ENCODE data around the gene SYNDIG1. TPM values are rescaled to one million over a fixed set of nuclear protein-coding genes. Genes with fewer than 3 reads are reported as not detected.
A peak's percentile ranks its signal among the peaks of the same experiment; 100 is the strongest.

Gene SYNDIG1
- total and polyA plus RNA-seq, 2 of the 4 experiments (the other 2 are of a cell fraction), result not detected

DNA sequence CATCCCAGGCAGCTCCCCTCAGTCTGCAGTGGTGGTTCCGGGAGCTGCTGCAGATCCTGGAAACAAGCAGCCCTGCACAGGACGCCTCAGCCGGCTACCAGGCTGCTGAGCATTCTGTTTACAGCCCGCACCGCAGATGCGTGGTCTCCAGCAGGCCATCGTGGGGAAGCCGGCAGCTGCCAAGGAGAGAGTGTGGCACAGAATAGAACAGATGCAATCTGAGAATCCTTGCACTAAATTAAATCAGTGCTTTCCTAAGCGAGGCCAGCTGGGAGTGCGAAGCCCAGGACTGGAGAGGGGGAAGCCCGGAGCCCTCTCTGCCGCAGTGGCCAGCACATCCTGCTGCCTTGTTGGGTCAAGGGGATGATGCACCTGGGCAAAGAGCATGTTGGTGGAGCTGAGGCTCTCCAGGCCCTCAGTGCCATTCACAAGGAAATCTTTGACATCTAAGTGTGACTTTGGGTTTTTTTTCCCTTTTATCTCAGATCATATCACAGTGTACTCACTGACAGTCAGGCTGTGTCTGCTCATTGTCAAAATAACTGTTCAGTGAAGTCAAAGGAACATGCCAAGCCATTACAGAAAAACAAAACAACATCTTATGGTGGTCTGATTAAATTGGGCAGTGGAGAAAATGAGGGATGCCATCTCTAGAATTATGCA is 118.1 kb downstream of the SYNDIG1 start:
- no peaks in the 10 kb centered on the region for H3K79me1 ChIP-seq (ENCODE audit: low read depth in 1 of 2, low read length in 2 of 2)
- WGBS, 2 experiments (ENCODE audit: extremely low coverage in 2 of 2, insufficient read length in 1 of 2), result 20% methylated on average over 1 of the region's 12 CpGs; no CpG with 5 or more reads in 1 of the 2 experiments
- intact Hi-C loops (cut with micrococcal nuclease), result no loop called here
- H2AK5ac ChIP-seq (ENCODE audit: low read depth, low read length), result no peak overlapping the region
- no peaks in the 10 kb centered on the region for H3K9me1 ChIP-seq (ENCODE audit: insufficient read depth, low read length)
- H3K14ac ChIP-seq (replicated peaks; ENCODE audit: low read depth, low read length), result no peak overlapping the region
- no peak overlapping the region for H4K8ac ChIP-seq (ENCODE audit: low read depth in 2 of 2, low read length in 2 of 2)
- H2BK120ac ChIP-seq (ENCODE audit: low read depth, low read length), result no peak overlapping the region
- no peak overlapping the region for H3K27ac ChIP-seq (ENCODE audit: insufficient read depth, low read length)
- H2BK20ac ChIP-seq (ENCODE audit: low read depth, low read length), result no peak overlapping the region
- H4K91ac ChIP-seq (ENCODE audit: insufficient read depth, low read depth, low read length), result no peak overlapping the region
- ChIA-PET CTCF (no interaction called here), POLR2A (ENCODE audit: unreplicated experiment) (no interaction called here)
- H2BK15ac ChIP-seq (ENCODE audit: low read depth, low read length), result no peak overlapping the region
- dilution Hi-C loops (cut with HindIII; ENCODE audit: low sequenced_read_pairs, unreplicated experiment), result no loop called here
- H2BK5ac ChIP-seq (ENCODE audit: low read depth, low read length, poor library complexity, severe bottlenecking), result no peak overlapping the region
- no peak overlapping the region for H3K18ac ChIP-seq (ENCODE audit: low read depth, low read length)
- H3K36me3 ChIP-seq (ENCODE audit: control insufficient read depth, insufficient read depth, low read length), result no peaks in the 10 kb centered on the region
- H4K5ac ChIP-seq (ENCODE audit: low read depth, low read length), result no peak overlapping the region
- no peak overlapping the region for H3K4ac ChIP-seq (ENCODE audit: low read depth, low read length)
- BruUV-seq (replicated peaks), result no TSS peak
- H3K27me3 ChIP-seq (ENCODE audit: control insufficient read depth, insufficient read depth, low read length), result peaks cover 14% of the 10 kb centered on the region
- ATAC-seq (ENCODE audit: low read depth), result peak; percentile 29
- H3K9me3 ChIP-seq (ENCODE audit: control insufficient read depth, insufficient read depth, low read length), result no peaks in the 10 kb centered on the region
- TF ChIP-seq MAZ (IDR thresholded peaks at IDR 0.05; ENCODE audit: borderline replicate concordance, low read depth, low read length) (no peak), RFX5 (IDR thresholded peaks at IDR 0.05; ENCODE audit: low read depth, low read length) (no peak), MXI1 (IDR thresholded peaks at IDR 0.05; ENCODE audit: borderline replicate concordance, low read depth, low read length) (no peak), RAD21 (IDR thresholded peaks at IDR 0.05; ENCODE audit: low read length) (no peak), RCOR1 (IDR thresholded peaks at IDR 0.05; ENCODE audit: insufficient replicate concordance, low read length) (no peak), SMC3 (IDR thresholded peaks at IDR 0.05; ENCODE audit: low read depth, low read length) (no peak), CEBPB (IDR thresholded peaks at IDR 0.05; ENCODE audit: low read depth, low read length) (no peak), FOS (IDR thresholded peaks at IDR 0.05; ENCODE audit: low read depth, low read length) (no peak), MAFK (IDR thresholded peaks at IDR 0.05; ENCODE audit: low read depth, low read length) (no peak), BHLHE40 (IDR thresholded peaks at IDR 0.05; ENCODE audit: low read depth, low read length) (no peak), NFE2L2 (IDR thresholded peaks at IDR 0.05; ENCODE audit: low read depth, low read length) (no peak), POLR2A (IDR thresholded peaks at IDR 0.05; ENCODE audit: low read depth, low read length) (no peak), CHD1 (IDR thresholded peaks at IDR 0.05; ENCODE audit: low read depth, low read length) (no peak)
- TF ChIP-seq, protein P1, sequence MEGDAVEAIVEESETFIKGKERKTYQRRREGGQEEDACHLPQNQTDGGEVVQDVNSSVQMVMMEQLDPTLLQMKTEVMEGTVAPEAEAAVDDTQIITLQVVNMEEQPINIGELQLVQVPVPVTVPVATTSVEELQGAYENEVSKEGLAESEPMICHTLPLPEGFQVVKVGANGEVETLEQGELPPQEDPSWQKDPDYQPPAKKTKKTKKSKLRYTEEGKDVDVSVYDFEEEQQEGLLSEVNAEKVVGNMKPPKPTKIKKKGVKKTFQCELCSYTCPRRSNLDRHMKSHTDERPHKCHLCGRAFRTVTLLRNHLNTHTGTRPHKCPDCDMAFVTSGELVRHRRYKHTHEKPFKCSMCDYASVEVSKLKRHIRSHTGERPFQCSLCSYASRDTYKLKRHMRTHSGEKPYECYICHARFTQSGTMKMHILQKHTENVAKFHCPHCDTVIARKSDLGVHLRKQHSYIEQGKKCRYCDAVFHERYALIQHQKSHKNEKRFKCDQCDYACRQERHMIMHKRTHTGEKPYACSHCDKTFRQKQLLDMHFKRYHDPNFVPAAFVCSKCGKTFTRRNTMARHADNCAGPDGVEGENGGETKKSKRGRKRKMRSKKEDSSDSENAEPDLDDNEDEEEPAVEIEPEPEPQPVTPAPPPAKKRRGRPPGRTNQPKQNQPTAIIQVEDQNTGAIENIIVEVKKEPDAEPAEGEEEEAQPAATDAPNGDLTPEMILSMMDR (conservative IDR thresholded peaks at IDR 0.05; ENCODE audit: low read depth, low read length), result no peak
- TF ChIP-seq, protein P2, sequence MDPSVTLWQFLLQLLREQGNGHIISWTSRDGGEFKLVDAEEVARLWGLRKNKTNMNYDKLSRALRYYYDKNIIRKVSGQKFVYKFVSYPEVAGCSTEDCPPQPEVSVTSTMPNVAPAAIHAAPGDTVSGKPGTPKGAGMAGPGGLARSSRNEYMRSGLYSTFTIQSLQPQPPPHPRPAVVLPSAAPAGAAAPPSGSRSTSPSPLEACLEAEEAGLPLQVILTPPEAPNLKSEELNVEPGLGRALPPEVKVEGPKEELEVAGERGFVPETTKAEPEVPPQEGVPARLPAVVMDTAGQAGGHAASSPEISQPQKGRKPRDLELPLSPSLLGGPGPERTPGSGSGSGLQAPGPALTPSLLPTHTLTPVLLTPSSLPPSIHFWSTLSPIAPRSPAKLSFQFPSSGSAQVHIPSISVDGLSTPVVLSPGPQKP (IDR thresholded peaks at IDR 0.05; ENCODE audit: borderline replicate concordance, low read depth, low read length), result no peak
- TF ChIP-seq, protein P3, sequence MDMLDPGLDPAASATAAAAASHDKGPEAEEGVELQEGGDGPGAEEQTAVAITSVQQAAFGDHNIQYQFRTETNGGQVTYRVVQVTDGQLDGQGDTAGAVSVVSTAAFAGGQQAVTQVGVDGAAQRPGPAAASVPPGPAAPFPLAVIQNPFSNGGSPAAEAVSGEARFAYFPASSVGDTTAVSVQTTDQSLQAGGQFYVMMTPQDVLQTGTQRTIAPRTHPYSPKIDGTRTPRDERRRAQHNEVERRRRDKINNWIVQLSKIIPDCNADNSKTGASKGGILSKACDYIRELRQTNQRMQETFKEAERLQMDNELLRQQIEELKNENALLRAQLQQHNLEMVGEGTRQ (IDR thresholded peaks at IDR 0.05; ENCODE audit: low read depth, low read length), result no peak
- no peak overlapping the region for H2AFZ ChIP-seq (replicated peaks; ENCODE audit: low read length, poor library complexity)
- in situ Hi-C loops (cut with MboI; ENCODE audit: low sequenced_read_pairs), result no loop called here
- H3K4me3 ChIP-seq (ENCODE audit: insufficient read depth, low read depth, low read length), result no peak overlapping the region
- no peaks in the 10 kb centered on the region for H3K4me1 ChIP-seq (ENCODE audit: control insufficient read depth, insufficient read depth, low read length)
- no peak overlapping the region for H3K4me2 ChIP-seq (ENCODE audit: low read depth, low read length)
- no peak for DNase-seq
- no peak overlapping the region for H2AK9ac ChIP-seq (replicated peaks; ENCODE audit: low read depth, low read length, poor library complexity)
- no peak overlapping the region for H3K56ac ChIP-seq (ENCODE audit: extremely low read depth, insufficient read depth, low read length)
- no peak overlapping the region for H3K23ac ChIP-seq (ENCODE audit: low read depth, low read length)
- H3K9ac ChIP-seq (ENCODE audit: low read depth, low read length), result no peak overlapping the region
- H4K20me1 ChIP-seq (ENCODE audit: insufficient read depth, low read length), result no peaks in the 10 kb centered on the region

Data from IMR-90 (cell line).